ENCODE measurements around the gene CASQ2. TPM values are rescaled to one million over a fixed set of nuclear protein-coding genes. Genes with fewer than 3 reads are reported as not detected.

CASQ2 gene
- polyA plus RNA-seq, 3 donors, result not detected

DNA sequence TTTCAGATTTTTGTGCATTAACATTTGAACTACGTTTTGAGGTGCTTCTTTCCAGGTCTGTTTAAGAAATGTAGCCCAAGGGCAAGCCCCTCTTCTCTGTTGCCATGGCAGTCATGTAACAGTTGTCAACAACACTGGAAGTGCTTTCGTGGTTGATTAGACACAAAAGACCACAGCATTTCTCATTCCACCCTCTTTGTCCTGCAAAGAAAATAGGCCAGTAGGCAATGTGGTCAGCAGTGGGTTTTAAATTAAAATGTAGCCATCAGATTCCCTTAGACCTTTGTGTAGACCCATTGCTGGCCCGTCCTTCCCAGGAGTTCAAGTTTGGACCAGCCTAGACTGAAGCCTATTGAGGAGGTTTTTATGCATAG is 91.3 kb downstream of the CASQ2 start:
- Histone ChIP-seq H3K27ac (ENCODE audit: low read depth in 1 of 2, low read length in 2 of 2) (no peak overlapping the region), H3K4me1 (ENCODE audit: control insufficient read depth in 1 of 2, insufficient read depth in 2 of 2, low read length in 2 of 2) (no peaks in the 10 kb centered on the region), H3K9ac (ENCODE audit: insufficient read depth, low read length, poor library complexity, severe bottlenecking) (no peak overlapping the region), H4K20me1 (ENCODE audit: insufficient read depth, low read length) (no peaks in the 10 kb centered on the region), H3K4me2 (replicated peaks; ENCODE audit: extremely low read depth, low read length, poor library complexity, severe bottlenecking) (no peak overlapping the region), H3K36me3 (replicated peaks in 1 of 2; ENCODE audit: control insufficient read depth in 1 of 2, insufficient read depth in 2 of 2, low read length in 2 of 2) (no peaks in the 10 kb centered on the region), H3K9me3 (replicated peaks in 1 of 2; ENCODE audit: control insufficient read depth in 1 of 2, insufficient read depth in 1 of 2, low read length in 2 of 2) (no peaks in the 10 kb centered on the region), H3K27me3 (ENCODE audit: control insufficient read depth in 2 of 2, insufficient read depth in 2 of 2, low read length in 2 of 2) (no peaks in the 10 kb centered on the region), H3K79me2 (ENCODE audit: insufficient read depth, low read length) (no peaks in the 10 kb centered on the region), H3K4me3 (replicated peaks in 1 of 3; ENCODE audit: low read depth in 2 of 3, low read length in 3 of 3) (no peak overlapping the region), H2AFZ (ENCODE audit: insufficient read depth, low read depth, low read length, poor library complexity, severe bottlenecking) (no peak overlapping the region)
- TF ChIP-seq, protein P1, sequence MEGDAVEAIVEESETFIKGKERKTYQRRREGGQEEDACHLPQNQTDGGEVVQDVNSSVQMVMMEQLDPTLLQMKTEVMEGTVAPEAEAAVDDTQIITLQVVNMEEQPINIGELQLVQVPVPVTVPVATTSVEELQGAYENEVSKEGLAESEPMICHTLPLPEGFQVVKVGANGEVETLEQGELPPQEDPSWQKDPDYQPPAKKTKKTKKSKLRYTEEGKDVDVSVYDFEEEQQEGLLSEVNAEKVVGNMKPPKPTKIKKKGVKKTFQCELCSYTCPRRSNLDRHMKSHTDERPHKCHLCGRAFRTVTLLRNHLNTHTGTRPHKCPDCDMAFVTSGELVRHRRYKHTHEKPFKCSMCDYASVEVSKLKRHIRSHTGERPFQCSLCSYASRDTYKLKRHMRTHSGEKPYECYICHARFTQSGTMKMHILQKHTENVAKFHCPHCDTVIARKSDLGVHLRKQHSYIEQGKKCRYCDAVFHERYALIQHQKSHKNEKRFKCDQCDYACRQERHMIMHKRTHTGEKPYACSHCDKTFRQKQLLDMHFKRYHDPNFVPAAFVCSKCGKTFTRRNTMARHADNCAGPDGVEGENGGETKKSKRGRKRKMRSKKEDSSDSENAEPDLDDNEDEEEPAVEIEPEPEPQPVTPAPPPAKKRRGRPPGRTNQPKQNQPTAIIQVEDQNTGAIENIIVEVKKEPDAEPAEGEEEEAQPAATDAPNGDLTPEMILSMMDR (IDR thresholded peaks at IDR 0.05), result no peak
- peaks cover 0 to 3% (median 0%) of the 10 kb centered on the region in 3 donors for H3K27me3 Mint-ChIP-seq (ENCODE audit: low read depth in 3 of 3)
- no peaks in the 10 kb centered on the region for H3K4me1 Mint-ChIP-seq
- DNase-seq, result no peak
- H3K4me3 Mint-ChIP-seq, result no peak overlapping the region
- intact Hi-C loops (cut with micrococcal nuclease), result no loop called here
- no peak overlapping the region for H3K27ac Mint-ChIP-seq
- H3K36me3 Mint-ChIP-seq, result peaks cover 0 to 7% of the 10 kb centered on the region in 2 donors
- H3K9me3 Mint-ChIP-seq, result no peaks in the 10 kb centered on the region
- WGBS (ENCODE audit: insufficient coverage), result 100% methylated on average over 1 of the region's 3 CpGs

- H3K9me3 ChIP-seq (replicated peaks in 1 of 2; ENCODE audit: control insufficient read depth in 1 of 2, insufficient read depth in 1 of 2, low read length in 2 of 2), result no peaks in the 10 kb centered on the region
- no peaks in the 10 kb centered on the region for H3K27me3 ChIP-seq (ENCODE audit: control insufficient read depth in 2 of 2, insufficient read depth in 2 of 2, low read length in 2 of 2)
- Mint-ChIP-seq H3K4me3 (no peak overlapping the region), H3K4me1 (no peaks in the 10 kb centered on the region), H3K27me3 (ENCODE audit: low read depth in 3 of 3) (peaks cover 0 to 3% (median 0%) of the 10 kb centered on the region in 3 donors), H3K36me3 (peaks cover 0 to 7% of the 10 kb centered on the region in 2 donors), H3K9me3 (no peaks in the 10 kb centered on the region), H3K27ac (no peak overlapping the region)
- H3K79me2 ChIP-seq (ENCODE audit: insufficient read depth, low read length), result no peaks in the 10 kb centered on the region
- H2AFZ ChIP-seq (ENCODE audit: insufficient read depth, low read depth, low read length, poor library complexity, severe bottlenecking), result no peak overlapping the region
- no peak overlapping the region for H3K4me2 ChIP-seq (replicated peaks; ENCODE audit: extremely low read depth, low read length, poor library complexity, severe bottlenecking)
- no peaks in the 10 kb centered on the region for H3K4me1 ChIP-seq (ENCODE audit: control insufficient read depth in 1 of 2, insufficient read depth in 2 of 2, low read length in 2 of 2)
- no peak for DNase-seq
- no peak overlapping the region for H3K4me3 ChIP-seq (replicated peaks in 1 of 3; ENCODE audit: low read depth in 2 of 3, low read length in 3 of 3)
- no peak overlapping the region for H3K27ac ChIP-seq (ENCODE audit: low read depth in 1 of 2, low read length in 2 of 2)
- 94% methylated on average over 5 of the region's 7 CpGs for WGBS (ENCODE audit: insufficient coverage)
- TF ChIP-seq, protein P1 (IDR thresholded peaks at IDR 0.05), result no peak
- H4K20me1 ChIP-seq (ENCODE audit: insufficient read depth, low read length), result no peaks in the 10 kb centered on the region
- H3K36me3 ChIP-seq (replicated peaks in 1 of 2; ENCODE audit: control insufficient read depth in 1 of 2, insufficient read depth in 2 of 2, low read length in 2 of 2), result no peaks in the 10 kb centered on the region
- intact Hi-C loops (cut with micrococcal nuclease), result no loop called here
- H3K9ac ChIP-seq (ENCODE audit: insufficient read depth, low read length, poor library complexity, severe bottlenecking), result no peak overlapping the region
Observed at GRCh38 chr1:115676498-115677181, 91.9 kb downstream of the CASQ2 start.
